Panc1 (cell line): ENCODE measurements around the gene KRT1.

Experiments
- CTCF ChIP-seq: fragments of 450-650 bp; IDR thresholded peaks from 2 replicates; pipeline ENCODE4 v1.5.1; 2017; ENCODE audit warnings: mild to moderate bottlenecking
- TCF7L2 ChIP-seq: IDR thresholded peaks from 2 replicates; pipeline ENCODE4 v1.6.1; 2011; ENCODE audit warnings: mild to moderate bottlenecking, low read depth, low read length, inconsistent platforms

- TF ChIP-seq CTCF (no peak), TCF7L2 (no peak)
Measured at GRCh38 chr12:52684431-52684830, 4.2 kb upstream of the KRT1 start.
